ENCODE data around the gene KRR1. TPM values are rescaled to one million over a fixed set of nuclear protein-coding genes. Genes with fewer than 3 reads are reported as not detected.

KRR1 gene
- total and polyA plus RNA-seq, 2 experiments from 2014 or later = 55.7 to 120 TPM

DNA sequence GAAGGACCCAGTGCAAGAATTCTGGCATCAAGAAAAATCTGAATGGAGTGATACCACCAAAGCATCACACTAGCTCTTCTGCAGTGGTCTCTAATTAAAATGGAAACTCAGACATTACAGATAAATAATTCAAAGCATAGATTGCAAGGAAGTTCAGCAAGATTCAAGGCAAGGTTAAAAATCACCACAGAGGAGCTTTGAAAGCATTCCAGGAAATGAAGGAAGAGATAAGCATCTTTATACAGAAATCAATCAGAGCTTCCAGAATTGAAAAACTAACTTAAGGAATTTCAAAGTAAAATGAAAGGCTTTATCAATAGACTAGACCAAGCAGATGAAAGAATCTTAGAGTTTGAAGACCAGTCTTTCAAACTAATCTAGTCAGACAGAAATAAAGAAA lies 51.2 kb downstream of the KRR1 start:
- no peaks in the 10 kb centered on the region for H3K79me2 ChIP-seq (replicated peaks; ENCODE audit: insufficient read depth)
- peaks cover 33% of the 10 kb centered on the region for H3K9me3 Mint-ChIP-seq
- no peak overlapping the region for H3K4me2 ChIP-seq

More for the DNA sequence above, 51.2 kb downstream of the KRR1 start:
- H2AFZ ChIP-seq = no peak overlapping the region
- H3K4me3 ChIP-seq = no peak overlapping the region
- H3K27ac ChIP-seq (ENCODE audit: low read depth) = no peak overlapping the region
- H3K36me3 ChIP-seq (ENCODE audit: insufficient read depth) = peaks cover 15% of the 10 kb centered on the region; the same call in 1 of the 2 replicates
- no peak for TF ChIP-seq ZNF331 (CRISPR knock-in tag; IDR thresholded peaks at IDR 0.05; ENCODE audit: low read depth)
- no peak for TF ChIP-seq NANOG (IDR thresholded peaks at IDR 0.05; ENCODE audit: borderline replicate concordance)
- no peak for TF ChIP-seq POLR2AphosphoS5 (IDR thresholded peaks at IDR 0.05; ENCODE audit: low read depth)
- no peak for TF ChIP-seq EZH2 (IDR thresholded peaks at IDR 0.05; ENCODE audit: low read depth, unreplicated experiment)
- TF ChIP-seq EZH2phosphoT487 (IDR thresholded peaks at IDR 0.05; ENCODE audit: unreplicated experiment) = no peak
- TF ChIP-seq JUNB (IDR thresholded peaks at IDR 0.05; ENCODE audit: unreplicated experiment) = no peak
- TF ChIP-seq CTCF (conservative IDR thresholded peaks at IDR 0.05; ENCODE audit: low read depth in 2 of 2) = no peak
- no peak for TF ChIP-seq ZNF114 (CRISPR knock-in tag; IDR thresholded peaks at IDR 0.05)
- TF ChIP-seq ETS1 (IDR thresholded peaks at IDR 0.05) = no peak
- no peak for TF ChIP-seq STAT1 (IDR thresholded peaks at IDR 0.05; ENCODE audit: unreplicated experiment)
- no peak for TF ChIP-seq CREB1 (CRISPR knock-in tag; IDR thresholded peaks at IDR 0.05; ENCODE audit: low read depth)
- TF ChIP-seq, protein P1, sequence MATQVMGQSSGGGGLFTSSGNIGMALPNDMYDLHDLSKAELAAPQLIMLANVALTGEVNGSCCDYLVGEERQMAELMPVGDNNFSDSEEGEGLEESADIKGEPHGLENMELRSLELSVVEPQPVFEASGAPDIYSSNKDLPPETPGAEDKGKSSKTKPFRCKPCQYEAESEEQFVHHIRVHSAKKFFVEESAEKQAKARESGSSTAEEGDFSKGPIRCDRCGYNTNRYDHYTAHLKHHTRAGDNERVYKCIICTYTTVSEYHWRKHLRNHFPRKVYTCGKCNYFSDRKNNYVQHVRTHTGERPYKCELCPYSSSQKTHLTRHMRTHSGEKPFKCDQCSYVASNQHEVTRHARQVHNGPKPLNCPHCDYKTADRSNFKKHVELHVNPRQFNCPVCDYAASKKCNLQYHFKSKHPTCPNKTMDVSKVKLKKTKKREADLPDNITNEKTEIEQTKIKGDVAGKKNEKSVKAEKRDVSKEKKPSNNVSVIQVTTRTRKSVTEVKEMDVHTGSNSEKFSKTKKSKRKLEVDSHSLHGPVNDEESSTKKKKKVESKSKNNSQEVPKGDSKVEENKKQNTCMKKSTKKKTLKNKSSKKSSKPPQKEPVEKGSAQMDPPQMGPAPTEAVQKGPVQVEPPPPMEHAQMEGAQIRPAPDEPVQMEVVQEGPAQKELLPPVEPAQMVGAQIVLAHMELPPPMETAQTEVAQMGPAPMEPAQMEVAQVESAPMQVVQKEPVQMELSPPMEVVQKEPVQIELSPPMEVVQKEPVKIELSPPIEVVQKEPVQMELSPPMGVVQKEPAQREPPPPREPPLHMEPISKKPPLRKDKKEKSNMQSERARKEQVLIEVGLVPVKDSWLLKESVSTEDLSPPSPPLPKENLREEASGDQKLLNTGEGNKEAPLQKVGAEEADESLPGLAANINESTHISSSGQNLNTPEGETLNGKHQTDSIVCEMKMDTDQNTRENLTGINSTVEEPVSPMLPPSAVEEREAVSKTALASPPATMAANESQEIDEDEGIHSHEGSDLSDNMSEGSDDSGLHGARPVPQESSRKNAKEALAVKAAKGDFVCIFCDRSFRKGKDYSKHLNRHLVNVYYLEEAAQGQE (IDR thresholded peaks at IDR 0.05; ENCODE audit: unreplicated experiment) = no peak
- TF ChIP-seq ZNF462 (CRISPR knock-in tag; IDR thresholded peaks at IDR 0.05) = no peak
- H3K4me1 Mint-ChIP-seq = no peaks in the 10 kb centered on the region; the same call in 2 of the 3 replicates
- H3K27me3 Mint-ChIP-seq (ENCODE audit: insufficient read depth, low read depth, poor library complexity) = no peaks in the 10 kb centered on the region
- peaks cover 30% of the 10 kb centered on the region for H3K36me3 Mint-ChIP-seq (ENCODE audit: low read depth)
- H4K20me1 ChIP-seq (replicated peaks; ENCODE audit: insufficient read depth) = no peaks in the 10 kb centered on the region
- H3K4me1 ChIP-seq (ENCODE audit: insufficient read depth) = no peaks in the 10 kb centered on the region
- DNase-seq (ENCODE audit: low spot score) (no peak), ATAC-seq (no peak)
- H3K4me3 Mint-ChIP-seq = no peak overlapping the region
- H3K9me2 ChIP-seq (ENCODE audit: insufficient read depth) = peaks cover 3% of the 10 kb centered on the region; the same call in 1 of the 2 replicates
- no peaks in the 10 kb centered on the region for H3F3A ChIP-seq (replicated peaks; ENCODE audit: low read depth)
- H3K27me3 ChIP-seq (ENCODE audit: insufficient read depth) = no peaks in the 10 kb centered on the region
- no peak overlapping the region for H3K27ac Mint-ChIP-seq
